ENCODE results near the gene LHFPL4.

Gene LHFPL4

DNA sequence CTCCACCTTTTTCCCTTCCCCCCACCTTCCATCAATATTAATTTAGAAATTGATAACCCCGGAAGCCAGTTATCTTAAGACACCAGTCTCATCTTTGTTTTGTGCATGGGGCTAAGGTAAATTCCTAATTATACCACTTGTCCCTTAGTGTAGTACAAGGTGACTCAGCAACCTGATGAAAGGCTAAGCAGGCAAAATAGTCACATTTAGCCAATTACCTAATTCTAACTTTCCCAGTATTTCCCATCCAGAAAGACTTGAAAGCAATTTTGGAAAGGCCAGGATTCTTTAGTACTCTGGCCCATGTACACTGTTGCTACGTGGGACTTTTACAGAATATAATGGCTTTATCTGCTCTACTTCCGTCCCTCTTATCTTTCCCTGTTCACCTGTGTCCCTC lies 83.6 kb downstream of the LHFPL4 start:
- Histone ChIP-seq H3K27me3 (ENCODE audit: insufficient read depth, poor library complexity, severe bottlenecking) (no peaks in the 10 kb centered on the region), H3K4me3 (replicated peaks; ENCODE audit: insufficient read depth, low read length) (no peak overlapping the region), H3K27ac (replicated peaks) (no peak overlapping the region)
- DNase-seq (ENCODE audit: low read depth in 1 of 2, low spot score in 1 of 2), result no peak
- TF ChIP-seq SPI1 (IDR thresholded peaks at IDR 0.05; ENCODE audit: borderline replicate concordance, low read depth) (no peak), POLR2AphosphoS5 (IDR thresholded peaks at IDR 0.05; ENCODE audit: low read depth) (no peak), CTCF (IDR thresholded peaks at IDR 0.05; ENCODE audit: insufficient read depth, low read length) (no peak), GABPA (IDR thresholded peaks at IDR 0.05; ENCODE audit: low read depth) (no peak)
- TF ChIP-seq, protein P1, sequence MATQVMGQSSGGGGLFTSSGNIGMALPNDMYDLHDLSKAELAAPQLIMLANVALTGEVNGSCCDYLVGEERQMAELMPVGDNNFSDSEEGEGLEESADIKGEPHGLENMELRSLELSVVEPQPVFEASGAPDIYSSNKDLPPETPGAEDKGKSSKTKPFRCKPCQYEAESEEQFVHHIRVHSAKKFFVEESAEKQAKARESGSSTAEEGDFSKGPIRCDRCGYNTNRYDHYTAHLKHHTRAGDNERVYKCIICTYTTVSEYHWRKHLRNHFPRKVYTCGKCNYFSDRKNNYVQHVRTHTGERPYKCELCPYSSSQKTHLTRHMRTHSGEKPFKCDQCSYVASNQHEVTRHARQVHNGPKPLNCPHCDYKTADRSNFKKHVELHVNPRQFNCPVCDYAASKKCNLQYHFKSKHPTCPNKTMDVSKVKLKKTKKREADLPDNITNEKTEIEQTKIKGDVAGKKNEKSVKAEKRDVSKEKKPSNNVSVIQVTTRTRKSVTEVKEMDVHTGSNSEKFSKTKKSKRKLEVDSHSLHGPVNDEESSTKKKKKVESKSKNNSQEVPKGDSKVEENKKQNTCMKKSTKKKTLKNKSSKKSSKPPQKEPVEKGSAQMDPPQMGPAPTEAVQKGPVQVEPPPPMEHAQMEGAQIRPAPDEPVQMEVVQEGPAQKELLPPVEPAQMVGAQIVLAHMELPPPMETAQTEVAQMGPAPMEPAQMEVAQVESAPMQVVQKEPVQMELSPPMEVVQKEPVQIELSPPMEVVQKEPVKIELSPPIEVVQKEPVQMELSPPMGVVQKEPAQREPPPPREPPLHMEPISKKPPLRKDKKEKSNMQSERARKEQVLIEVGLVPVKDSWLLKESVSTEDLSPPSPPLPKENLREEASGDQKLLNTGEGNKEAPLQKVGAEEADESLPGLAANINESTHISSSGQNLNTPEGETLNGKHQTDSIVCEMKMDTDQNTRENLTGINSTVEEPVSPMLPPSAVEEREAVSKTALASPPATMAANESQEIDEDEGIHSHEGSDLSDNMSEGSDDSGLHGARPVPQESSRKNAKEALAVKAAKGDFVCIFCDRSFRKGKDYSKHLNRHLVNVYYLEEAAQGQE (IDR thresholded peaks at IDR 0.05; ENCODE audit: insufficient replicate concordance, low read depth), result no peak

- DNase-seq (ENCODE audit: low read depth in 1 of 2, low spot score in 1 of 2), result no peak
- no peak overlapping the region for H3K4me3 ChIP-seq (replicated peaks; ENCODE audit: insufficient read depth, low read length)
- H3K27ac ChIP-seq (replicated peaks), result no peak overlapping the region
- TF ChIP-seq POLR2AphosphoS5 (IDR thresholded peaks at IDR 0.05; ENCODE audit: low read depth) (no peak), GABPA (IDR thresholded peaks at IDR 0.05; ENCODE audit: low read depth) (no peak), SPI1 (IDR thresholded peaks at IDR 0.05; ENCODE audit: borderline replicate concordance, low read depth) (no peak), CTCF (IDR thresholded peaks at IDR 0.05; ENCODE audit: insufficient read depth, low read length) (no peak)
- TF ChIP-seq, protein P1 (IDR thresholded peaks at IDR 0.05; ENCODE audit: insufficient replicate concordance, low read depth), result no peak
- H3K27me3 ChIP-seq (ENCODE audit: insufficient read depth, poor library complexity, severe bottlenecking), result no peaks in the 10 kb centered on the region
Measured at GRCh38 chr3:9468460-9468859, 85.2 kb downstream of the LHFPL4 start.

DNA sequence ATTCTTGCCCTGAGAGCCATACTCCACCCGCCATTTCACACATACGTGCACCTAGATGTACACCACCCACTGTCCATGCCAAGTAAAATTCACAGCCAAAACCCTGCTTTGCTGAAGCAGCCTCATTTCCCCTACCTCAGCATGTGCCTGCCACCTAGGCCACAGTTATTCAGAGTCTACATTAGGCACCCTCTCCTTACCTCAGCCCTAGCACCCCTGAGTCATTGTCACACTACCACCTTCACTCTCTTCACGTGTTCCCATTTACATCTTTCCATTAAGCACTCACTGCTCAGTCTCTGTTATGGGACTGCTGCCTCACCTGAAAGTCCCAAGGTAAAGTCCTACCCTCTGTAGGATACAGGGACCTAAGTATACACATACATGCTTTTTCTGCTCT lies 86.2 kb downstream of the LHFPL4 start:
- Histone ChIP-seq H3K4me3 (replicated peaks; ENCODE audit: insufficient read depth, low read length) (no peak overlapping the region), H3K27ac (replicated peaks) (no peak overlapping the region), H3K27me3 (ENCODE audit: insufficient read depth, poor library complexity, severe bottlenecking) (no peaks in the 10 kb centered on the region)
- no peak for DNase-seq (ENCODE audit: low read depth in 1 of 2, low spot score in 1 of 2)
- TF ChIP-seq SPI1 (IDR thresholded peaks at IDR 0.05; ENCODE audit: borderline replicate concordance, low read depth), result no peak
- TF ChIP-seq CTCF (IDR thresholded peaks at IDR 0.05; ENCODE audit: insufficient read depth, low read length), result no peak
- TF ChIP-seq, protein P1 (IDR thresholded peaks at IDR 0.05; ENCODE audit: insufficient replicate concordance, low read depth), result no peak
- no peak for TF ChIP-seq GABPA (IDR thresholded peaks at IDR 0.05; ENCODE audit: low read depth)
- no peak for TF ChIP-seq POLR2AphosphoS5 (IDR thresholded peaks at IDR 0.05; ENCODE audit: low read depth)

All from HL-60 (cell line).